COLO668 (cell line): ENCODE measurements around the gene SLC12A1.
A peak's percentile ranks its signal among the peaks of the same experiment; 100 is the strongest.

ENCODE experiments used
- DNase-seq: peaks from one replicate; lab custom pipeline; 2025; ENCODE audit not compliant: unreplicated experiment; lab: John Stamatoyannopoulos, UW

The SLC12A1 gene

GRCh38 chr15:48205981-48206380, at the start of gene SLC12A1:
Gene SLC12A1, plus strand, starts transcription at chr15:48206302. Its CDS starts 1,418 bp downstream, at chr15:48207720.
- no peak for DNase-seq

GRCh38 chr15:48168616-48169015, 37.5 kb upstream of the SLC12A1 start:
- no peak for DNase-seq

GRCh38 chr15:48170981-48171380, 35.1 kb upstream of the SLC12A1 start:
- no peak for DNase-seq

GRCh38 chr15:48175126-48175525, 31.0 kb upstream of the SLC12A1 start:
- no peak for DNase-seq

GRCh38 chr15:48176112-48176511, 30.0 kb upstream of the SLC12A1 start:
- DNase-seq, result no peak

- no peak for DNase-seq
These were observed 29.1 kb upstream of the SLC12A1 start for GRCh38 chr15:48176957-48177356.

GRCh38 chr15:48177383-48177765, 28.7 kb upstream of the SLC12A1 start:
- DNase-seq, result peak; percentile 11

- DNase-seq, result peak; percentile 88
These were observed 28.1 kb upstream of the SLC12A1 start, which contains the start of gene MYEF2 for GRCh38 chr15:48177766-48178647. Gene MYEF2, minus strand, starts transcription at chr15:48178295. Its CDS starts 58 bp downstream, at chr15:48178237.

- no peak for DNase-seq
These were observed 27.5 kb upstream of the SLC12A1 start for GRCh38 chr15:48178648-48178931.

- no peak for DNase-seq
These were observed 23.4 kb upstream of the SLC12A1 start for GRCh38 chr15:48182749-48183148.

- DNase-seq, result no peak
These were observed 20.6 kb upstream of the SLC12A1 start for GRCh38 chr15:48185529-48185928.

- no peak for DNase-seq
These were observed 19.8 kb upstream of the SLC12A1 start for GRCh38 chr15:48186271-48186670.

- no peak for DNase-seq
These were observed 15.0 kb upstream of the SLC12A1 start for GRCh38 chr15:48190932-48191573.

- DNase-seq, result peak; percentile 49
These were observed 14.4 kb upstream of the SLC12A1 start, which contains the start of gene CTXN2 for GRCh38 chr15:48191574-48192225. Gene CTXN2, plus strand, starts transcription at chr15:48191665. Its CDS starts 9,636 bp downstream, at chr15:48201301.

- no peak for DNase-seq
These were observed 4.0 kb upstream of the SLC12A1 start for GRCh38 chr15:48202068-48202467.

GRCh38 chr15:48221261-48221660, 15.2 kb downstream of the SLC12A1 start:
- no peak for DNase-seq

GRCh38 chr15:48221885-48222284, 15.8 kb downstream of the SLC12A1 start:
- no peak for DNase-seq

- DNase-seq, result no peak
These were observed 16.5 kb downstream of the SLC12A1 start for GRCh38 chr15:48222627-48223026.

GRCh38 chr15:48225771-48226170, 19.7 kb downstream of the SLC12A1 start:
- DNase-seq, result no peak

- no peak for DNase-seq
These were observed 24.4 kb downstream of the SLC12A1 start for GRCh38 chr15:48230498-48230897.

GRCh38 chr15:48233246-48233645, 27.1 kb downstream of the SLC12A1 start:
- no peak for DNase-seq

GRCh38 chr15:48239334-48239733, 33.2 kb downstream of the SLC12A1 start:
- DNase-seq, result no peak
